Caco-2 (cell line): ENCODE results near the gene ZC3HAV1. TPM values are rescaled to one million over a fixed set of nuclear protein-coding genes. Genes with fewer than 3 reads are reported as not detected.

Source experiments
- BruUV-seq: library from RNA; stranded (reverse); fragments of 400-500 nt; replicated peaks from 2 replicates; lab custom pipeline; 2021; lab: Mats Ljungman, UMichigan
- CTCF ChIA-PET: fragments of 300-600 bp; sonication (Branson Sonifier 250); formaldehyde crosslinking; loops from one replicate; lab custom pipeline; 2022; ENCODE audit warnings: antibody characterized with exemption; lab: Charles Lee
- POLR2A ChIA-PET: fragments of 300-600 bp; sonication (Branson Sonifier 250); formaldehyde crosslinking; loops from one replicate; lab custom pipeline; 2022; ENCODE audit warnings: antibody characterized with exemption; lab: Charles Lee
- DNase-seq, 2 experiments: peaks; one replicate each; pipeline versions ENCODE4 v3.0.0 to v3.0.0-alpha.2; 2020 to 2022
- H3K27me3 ChIP-seq: replicated peaks from 2 replicates; pipeline ENCODE4 v1.6.0; 2011; ENCODE audit warnings: low read length; ENCODE audit not compliant: control insufficient read depth, insufficient read depth
- H3K36me3 ChIP-seq: 2 replicates; pipeline ENCODE4 v1.5.1; 2011; ENCODE audit warnings: low read length; ENCODE audit not compliant: control insufficient read depth, insufficient read depth
- H3K4me1 ChIP-seq: fragments of 250-450 bp; sonication (Bioruptor Pico); 2 replicates; pipeline ENCODE4 v1.5.1; 2020; ENCODE audit warnings: mild to moderate bottlenecking
- H3K4me3 ChIP-seq: 2 replicates; pipeline ENCODE4 v1.5.1; 2011; ENCODE audit warnings: low read depth, mild to moderate bottlenecking, control low read depth, low read length
- H3K9me3 ChIP-seq: fragments of 250-450 bp; sonication (Bioruptor Pico); 2 replicates; pipeline ENCODE4 v1.5.1; 2020; ENCODE audit warnings: mild to moderate bottlenecking, moderate library complexity
- H3K27ac Mint-ChIP-seq: one replicate; pipeline ENCODE4 v1.8.0; 2022; ENCODE audit warnings: mixed read lengths; ENCODE audit not compliant: unreplicated experiment
- H3K27me3 Mint-ChIP-seq: one replicate; pipeline ENCODE4 v1.8.0; 2022; ENCODE audit warnings: mixed read lengths; ENCODE audit not compliant: insufficient read depth, unreplicated experiment
- H3K36me3 Mint-ChIP-seq: one replicate; pipeline ENCODE4 v1.8.0; 2022; ENCODE audit warnings: mild to moderate bottlenecking, mixed read lengths; ENCODE audit not compliant: insufficient read depth, unreplicated experiment
- H3K4me1 Mint-ChIP-seq: one replicate; pipeline ENCODE4 v1.8.0; 2022; ENCODE audit warnings: low read depth, mixed read lengths; ENCODE audit not compliant: unreplicated experiment
- H3K4me3 Mint-ChIP-seq: one replicate; pipeline ENCODE4 v1.8.0; 2022; ENCODE audit warnings: mild to moderate bottlenecking, moderate library complexity, mixed read lengths; ENCODE audit not compliant: unreplicated experiment
- H3K9me3 Mint-ChIP-seq: one replicate; pipeline ENCODE4 v1.8.0; 2022; ENCODE audit warnings: mixed read lengths; ENCODE audit not compliant: unreplicated experiment
- CTCF ChIP-seq, 2 experiments: fragments of 200-600 bp in 1 of 2; IDR thresholded peaks; 1 replicate in 1 of 2; 2 replicates in 1 of 2; pipeline versions ENCODE4 v1.5.1 to v1.8.0; 2011 to 2022; ENCODE audit warnings: antibody characterized with exemption in 1 of 2, control low read depth in 1 of 2, inconsistent platforms in 1 of 2, low read depth in 1 of 2, low read length in 1 of 2, mild to moderate bottlenecking in 1 of 2, moderate library complexity in 1 of 2; ENCODE audit not compliant: insufficient read depth in 1 of 2, severe bottlenecking in 1 of 2, unreplicated experiment in 1 of 2
- intact Hi-C: fragments of 100-400 bp; cut with micrococcal nuclease; formaldehyde crosslinking; loops from one replicate; pipeline ENCODE4 v1.10.0; 2022; ENCODE audit not compliant: unreplicated experiment
- total RNA-seq: library from RNA; stranded (reverse); gene quantifications from 2 replicates; pipeline ENCODE4 v1.2.3, GENCODE V29; 2022

ZC3HAV1 gene
- total RNA-seq, 1 experiment from 2014 or later = 30.8 TPM

GRCh38 chr7:139118234-139118804 is 8.8 kb upstream of the ZC3HAV1 start:
- Mint-ChIP-seq H3K36me3 (no peaks in the 10 kb centered on the region), H3K4me1 (peaks cover 16% of the 10 kb centered on the region), H3K27me3 (no peaks in the 10 kb centered on the region), H3K9me3 (no peaks in the 10 kb centered on the region), H3K4me3 (no peak overlapping the region), H3K27ac (peak overlapping the region; percentile 18)
- no TSS peak for BruUV-seq
- no peaks in the 10 kb centered on the region for H3K27me3 ChIP-seq
- intact Hi-C loops = no loop called here
- peak; percentile 43 to 47 for DNase-seq
- ChIA-PET CTCF (no interaction called here), POLR2A (no interaction called here)
- peaks cover 22% of the 10 kb centered on the region for H3K4me1 ChIP-seq
- no peak for TF ChIP-seq CTCF (IDR thresholded peaks at IDR 0.05; ENCODE audit: insufficient read depth in 1 of 2, low read depth in 1 of 2, low read length in 1 of 2, severe bottlenecking in 1 of 2, unreplicated experiment in 1 of 2)
- H3K4me3 ChIP-seq = no peak overlapping the region
- H3K9me3 ChIP-seq = no peaks in the 10 kb centered on the region
- H3K36me3 ChIP-seq = no peaks in the 10 kb centered on the region

- Histone ChIP-seq H3K4me3 (no peak overlapping the region), H3K36me3 (no peaks in the 10 kb centered on the region), H3K27me3 (no peaks in the 10 kb centered on the region), H3K4me1 (peaks cover 22% of the 10 kb centered on the region), H3K9me3 (no peaks in the 10 kb centered on the region)
- Mint-ChIP-seq H3K4me1 (peaks cover 16% of the 10 kb centered on the region), H3K36me3 (no peaks in the 10 kb centered on the region), H3K9me3 (no peaks in the 10 kb centered on the region), H3K4me3 (no peak overlapping the region), H3K27ac (peak overlapping the region; percentile 18), H3K27me3 (no peaks in the 10 kb centered on the region)
- intact Hi-C loops = no loop called here
- no TSS peak for BruUV-seq
- CTCF ChIA-PET = no interaction called here
- DNase-seq = no peak
- POLR2A ChIA-PET = no interaction called here
- no peak for TF ChIP-seq CTCF (IDR thresholded peaks at IDR 0.05; ENCODE audit: insufficient read depth in 1 of 2, low read depth in 1 of 2, low read length in 1 of 2, severe bottlenecking in 1 of 2, unreplicated experiment in 1 of 2)
Measured at GRCh38 chr7:139117599-139118233, 8.2 kb upstream of the ZC3HAV1 start.

GRCh38 chr7:139116999-139117398 is 7.5 kb upstream of the ZC3HAV1 start:
- ChIA-PET CTCF (no interaction called here), POLR2A (no interaction called here)
- no peak for DNase-seq
- Mint-ChIP-seq H3K9me3 (no peaks in the 10 kb centered on the region), H3K4me1 (peaks cover 16% of the 10 kb centered on the region), H3K27ac (no peak overlapping the region), H3K36me3 (no peaks in the 10 kb centered on the region), H3K27me3 (no peaks in the 10 kb centered on the region), H3K4me3 (no peak overlapping the region)
- TF ChIP-seq CTCF (IDR thresholded peaks at IDR 0.05; ENCODE audit: insufficient read depth in 1 of 2, low read depth in 1 of 2, low read length in 1 of 2, severe bottlenecking in 1 of 2, unreplicated experiment in 1 of 2) = no peak
- Histone ChIP-seq H3K4me1 (peaks cover 22% of the 10 kb centered on the region), H3K9me3 (no peaks in the 10 kb centered on the region), H3K36me3 (no peaks in the 10 kb centered on the region), H3K4me3 (no peak overlapping the region), H3K27me3 (no peaks in the 10 kb centered on the region)
- intact Hi-C loops = no loop called here
- no TSS peak for BruUV-seq
